Upper lobe of right lung (tissue), 1 donor: Measurements from ENCODE around the gene CD3G. TPM values are rescaled to one million over a fixed set of nuclear protein-coding genes. Genes with fewer than 3 reads are reported as not detected.

Experiments used
- ATAC-seq: fragments of 200-7000 bp; cut with Tn5 transposase; one replicate; pipeline ENCODE4 v1.9.1; 2020; ENCODE audit warnings: mild to moderate bottlenecking, moderate library complexity
- DNase-seq: peaks from one replicate; pipeline ENCODE4 v3.0.0-alpha.2; 2020
- H3K27ac ChIP-seq: fragments of 200-600 bp; one replicate; pipeline ENCODE4 v1.8.0; 2022
- H3K27me3 ChIP-seq: fragments of 200-600 bp; one replicate; pipeline ENCODE4 v1.8.0; 2022; ENCODE audit warnings: mild to moderate bottlenecking
- H3K36me3 ChIP-seq: fragments of 200-600 bp; one replicate; pipeline ENCODE4 v1.8.0; 2022
- H3K4me1 ChIP-seq: fragments of 200-600 bp; one replicate; pipeline ENCODE4 v1.8.0; 2022
- H3K4me3 ChIP-seq: fragments of 200-600 bp; one replicate; pipeline ENCODE4 v1.8.0; 2022; ENCODE audit warnings: mild to moderate bottlenecking
- H3K9me3 ChIP-seq: fragments of 200-600 bp; one replicate; pipeline ENCODE4 v1.8.0; 2022
- CTCF ChIP-seq: fragments of 200-600 bp; IDR thresholded peaks from one replicate; pipeline ENCODE4 v1.8.0; 2022; ENCODE audit warnings: antibody characterized with exemption
- intact Hi-C: fragments of 100-400 bp; cut with DNase I; formaldehyde crosslinking; loops from one replicate; pipeline ENCODE4 v1.11.0; 2022
- total RNA-seq: library from RNA; stranded (reverse); fragmentation: NEBNext Ultra II Directional; extraction: Animal tissue kit (Norgen Biotek cat#: 25700); gene quantifications from one replicate; pipeline ENCODE4 v1.2.1, GENCODE V29; 2021
- donor health status: DM: no; HTN: yes; CAD: no; lungs with severe emphysema.

CD3G gene
- total RNA-seq, 1 donor from 2014 or later: 6.5 TPM

GRCh38 chr11:118311518-118311917, 32.6 kb upstream of the CD3G start:
- H3K27ac ChIP-seq: no peak overlapping the region
- H3K4me3 ChIP-seq: no peak overlapping the region
- no peak for TF ChIP-seq CTCF
- no peaks in the 10 kb centered on the region for H3K9me3 ChIP-seq
- ATAC-seq (no peak), DNase-seq (no peak)
- H3K4me1 ChIP-seq: peaks cover 19% of the 10 kb centered on the region
- H3K27me3 ChIP-seq: peaks cover 4% of the 10 kb centered on the region
- intact Hi-C loops: no loop called here
- no peaks in the 10 kb centered on the region for H3K36me3 ChIP-seq

- ATAC-seq: no peak
- no peak overlapping the region for H3K27ac ChIP-seq
- no peak for DNase-seq
- no peaks in the 10 kb centered on the region for H3K9me3 ChIP-seq
- peaks cover 24% of the 10 kb centered on the region for H3K4me1 ChIP-seq
- H3K4me3 ChIP-seq: no peak overlapping the region
- TF ChIP-seq CTCF: no peak
- intact Hi-C loops: no loop called here
- H3K27me3 ChIP-seq: peaks cover 4% of the 10 kb centered on the region
- H3K36me3 ChIP-seq: no peaks in the 10 kb centered on the region
Measured at GRCh38 chr11:118312328-118312727, 31.8 kb upstream of the CD3G start.

- DNase-seq: no peak
- peaks cover 4% of the 10 kb centered on the region for H3K27me3 ChIP-seq
- H3K36me3 ChIP-seq: no peaks in the 10 kb centered on the region
- H3K4me3 ChIP-seq: no peak overlapping the region
- ATAC-seq: no peak
- peaks cover 24% of the 10 kb centered on the region for H3K4me1 ChIP-seq
- intact Hi-C loops: no loop called here
- no peak for TF ChIP-seq CTCF
- no peak overlapping the region for H3K27ac ChIP-seq
- H3K9me3 ChIP-seq: no peaks in the 10 kb centered on the region
Measured at GRCh38 chr11:118313242-118313641, 30.9 kb upstream of the CD3G start.

- H3K27me3 ChIP-seq: peaks cover 4% of the 10 kb centered on the region
- no peaks in the 10 kb centered on the region for H3K36me3 ChIP-seq
- no peak for DNase-seq
- peak overlapping the region; percentile 24 for H3K27ac ChIP-seq
- peaks cover 34% of the 10 kb centered on the region for H3K4me1 ChIP-seq
- H3K9me3 ChIP-seq: no peaks in the 10 kb centered on the region
- no peak for TF ChIP-seq CTCF
- peak; percentile 27 for ATAC-seq
- H3K4me3 ChIP-seq: no peak overlapping the region
- intact Hi-C loops: no loop called here
Measured at GRCh38 chr11:118314988-118315411, 29.1 kb upstream of the CD3G start.

- Histone ChIP-seq H3K36me3 (no peaks in the 10 kb centered on the region), H3K27ac (no peak overlapping the region), H3K4me1 (peaks cover 35% of the 10 kb centered on the region), H3K27me3 (peaks cover 4% of the 10 kb centered on the region), H3K4me3 (no peak overlapping the region), H3K9me3 (no peaks in the 10 kb centered on the region)
- DNase-seq: no peak
- no peak for ATAC-seq
- TF ChIP-seq CTCF: no peak
- intact Hi-C loops: no loop called here
Measured at GRCh38 chr11:118318124-118318523, 26.0 kb upstream of the CD3G start.
